Measurements from ENCODE around the gene PTPRB.

DNA sequence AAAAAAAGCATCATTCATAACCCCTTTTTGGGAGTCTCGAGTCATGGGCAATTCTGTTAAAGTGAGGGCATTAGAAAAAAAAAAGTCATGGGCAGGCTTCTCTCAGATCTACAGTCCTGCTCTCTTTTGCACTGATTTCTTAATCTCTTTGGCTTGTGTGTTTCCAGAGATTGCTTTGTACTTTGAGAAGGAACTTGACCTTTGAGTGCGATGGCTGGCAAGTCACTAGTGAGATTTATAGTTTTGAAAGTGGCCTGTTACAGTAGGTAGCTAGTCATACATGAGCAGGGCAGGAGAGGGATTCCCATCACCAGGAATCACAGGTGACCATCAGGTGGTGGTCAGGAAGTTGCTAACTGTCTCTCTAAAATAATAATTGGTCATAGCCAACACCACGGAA is 151.5 kb downstream of the PTPRB start:
- TF ChIP-seq, protein P1, sequence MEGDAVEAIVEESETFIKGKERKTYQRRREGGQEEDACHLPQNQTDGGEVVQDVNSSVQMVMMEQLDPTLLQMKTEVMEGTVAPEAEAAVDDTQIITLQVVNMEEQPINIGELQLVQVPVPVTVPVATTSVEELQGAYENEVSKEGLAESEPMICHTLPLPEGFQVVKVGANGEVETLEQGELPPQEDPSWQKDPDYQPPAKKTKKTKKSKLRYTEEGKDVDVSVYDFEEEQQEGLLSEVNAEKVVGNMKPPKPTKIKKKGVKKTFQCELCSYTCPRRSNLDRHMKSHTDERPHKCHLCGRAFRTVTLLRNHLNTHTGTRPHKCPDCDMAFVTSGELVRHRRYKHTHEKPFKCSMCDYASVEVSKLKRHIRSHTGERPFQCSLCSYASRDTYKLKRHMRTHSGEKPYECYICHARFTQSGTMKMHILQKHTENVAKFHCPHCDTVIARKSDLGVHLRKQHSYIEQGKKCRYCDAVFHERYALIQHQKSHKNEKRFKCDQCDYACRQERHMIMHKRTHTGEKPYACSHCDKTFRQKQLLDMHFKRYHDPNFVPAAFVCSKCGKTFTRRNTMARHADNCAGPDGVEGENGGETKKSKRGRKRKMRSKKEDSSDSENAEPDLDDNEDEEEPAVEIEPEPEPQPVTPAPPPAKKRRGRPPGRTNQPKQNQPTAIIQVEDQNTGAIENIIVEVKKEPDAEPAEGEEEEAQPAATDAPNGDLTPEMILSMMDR (IDR thresholded peaks at IDR 0.05): no peak
- no peak for TF ChIP-seq POLR2A (IDR thresholded peaks at IDR 0.05)

Measured in suprapubic skin (tissue), 3 donors.